ENCODE results near the gene SVIP.

GRCh38 chr11:22878039-22878438 is 48.4 kb upstream of the SVIP start:
- TF ChIP-seq EP300 (IDR thresholded peaks at IDR 0.05): no peak
- TF ChIP-seq POLR2A (IDR thresholded peaks at IDR 0.05; ENCODE audit: low read depth): no peak
- TF ChIP-seq POLR2AphosphoS5 (IDR thresholded peaks at IDR 0.05): no peak
